IPS-18c (cell line): ENCODE measurements around the gene TTC34.

Experiments
- H3K4me3 ChIP-seq: 2 replicates; pipeline ENCODE4 v1.7.0; 2013; ENCODE audit warnings: low read depth, mild to moderate bottlenecking, low read length, moderate library complexity; ENCODE audit not compliant: insufficient read depth
- H3K9me3 ChIP-seq: one replicate; pipeline ENCODE4 v1.6.1; 2013; ENCODE audit warnings: mild to moderate bottlenecking, low read length, moderate library complexity; ENCODE audit not compliant: control insufficient read depth, insufficient read depth

TTC34 gene

DNA sequence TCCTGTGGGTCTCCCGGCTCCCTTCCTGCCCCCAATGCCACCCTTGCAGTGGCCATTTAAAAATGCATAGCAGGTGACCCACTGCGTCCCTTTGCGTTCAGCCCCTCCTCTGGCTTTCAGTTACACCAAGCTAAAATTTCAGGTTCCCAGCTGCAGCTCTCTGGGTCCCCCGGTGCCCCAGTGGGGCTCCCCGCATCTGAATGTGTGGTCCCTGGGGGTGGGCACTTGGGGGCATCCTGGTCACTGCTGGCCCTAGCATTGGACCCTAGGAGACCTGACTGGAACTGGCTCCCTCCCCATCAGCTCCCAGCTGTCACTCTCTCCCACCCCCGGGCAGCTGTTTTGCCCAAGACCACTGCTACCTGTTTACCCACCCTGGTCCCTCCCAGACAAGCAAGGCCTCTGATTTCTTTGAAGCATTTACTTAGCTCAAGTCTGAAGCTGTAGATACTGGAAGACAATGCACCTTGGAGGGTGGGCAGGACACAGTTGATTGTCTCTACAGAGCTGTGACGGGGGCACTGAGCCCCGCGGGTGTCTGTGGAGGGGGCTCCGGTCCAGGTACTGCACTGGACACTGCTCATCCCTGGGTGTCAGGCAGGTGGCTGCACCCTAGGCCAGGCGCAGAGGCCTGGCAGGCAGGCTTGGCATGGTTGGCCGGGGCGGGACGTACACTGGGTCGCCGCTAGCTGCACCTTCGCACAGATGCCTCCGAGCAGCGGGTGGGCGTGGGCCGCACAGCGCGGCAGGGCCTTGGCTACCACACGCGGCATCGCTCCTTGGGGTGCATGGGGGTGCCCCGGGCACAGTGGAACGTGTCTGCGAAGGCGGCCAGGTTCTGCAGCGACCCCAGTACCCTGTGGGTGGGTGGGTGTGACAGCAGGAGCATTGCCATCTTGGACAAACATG is 211.0 kb downstream of the TTC34 start:
- H3K9me3 ChIP-seq = peaks cover 2% of the 10 kb centered on the region
- H3K4me3 ChIP-seq = no peak overlapping the region

DNA sequence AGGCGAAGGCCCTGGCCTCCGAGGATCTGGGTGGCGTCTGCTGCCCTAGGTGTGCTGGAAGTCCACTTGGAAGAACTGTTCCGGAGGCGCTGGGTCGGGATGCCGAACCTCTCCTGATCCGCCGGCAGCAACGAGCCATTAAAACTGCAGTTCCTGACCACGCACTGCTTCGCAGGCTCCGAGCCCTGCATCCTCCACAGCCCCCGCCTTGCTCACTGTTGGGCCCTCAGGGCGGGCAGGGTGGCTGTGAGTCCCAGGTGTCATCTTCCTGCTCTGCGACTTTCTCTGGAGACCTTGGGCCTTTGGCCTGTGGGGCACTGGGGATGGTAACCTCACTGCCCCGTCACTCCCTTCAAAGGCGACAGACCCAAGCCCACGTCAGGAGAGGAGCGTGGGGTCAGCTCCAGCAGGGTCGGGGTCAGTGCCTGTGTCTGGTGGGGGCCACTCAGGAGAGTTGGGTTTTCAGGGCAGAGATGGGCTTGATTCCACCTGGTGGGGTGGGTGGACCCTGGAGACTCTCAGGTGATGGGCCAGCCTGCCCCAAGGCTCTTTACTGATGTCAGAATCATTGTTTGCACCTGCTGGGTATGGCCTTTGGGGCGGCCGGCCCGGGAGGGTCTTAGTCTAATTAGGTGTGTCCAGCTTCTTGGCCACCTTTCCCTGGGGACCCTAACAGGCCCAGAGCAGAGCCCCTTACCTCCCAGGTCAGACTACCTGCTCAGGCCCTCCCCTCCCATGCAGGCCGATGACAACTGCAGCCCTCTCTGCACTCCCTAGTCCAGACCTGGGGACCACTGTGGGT is 211.9 kb downstream of the TTC34 start:
- Histone ChIP-seq H3K9me3 (peaks cover 2% of the 10 kb centered on the region), H3K4me3 (no peak overlapping the region)

DNA sequence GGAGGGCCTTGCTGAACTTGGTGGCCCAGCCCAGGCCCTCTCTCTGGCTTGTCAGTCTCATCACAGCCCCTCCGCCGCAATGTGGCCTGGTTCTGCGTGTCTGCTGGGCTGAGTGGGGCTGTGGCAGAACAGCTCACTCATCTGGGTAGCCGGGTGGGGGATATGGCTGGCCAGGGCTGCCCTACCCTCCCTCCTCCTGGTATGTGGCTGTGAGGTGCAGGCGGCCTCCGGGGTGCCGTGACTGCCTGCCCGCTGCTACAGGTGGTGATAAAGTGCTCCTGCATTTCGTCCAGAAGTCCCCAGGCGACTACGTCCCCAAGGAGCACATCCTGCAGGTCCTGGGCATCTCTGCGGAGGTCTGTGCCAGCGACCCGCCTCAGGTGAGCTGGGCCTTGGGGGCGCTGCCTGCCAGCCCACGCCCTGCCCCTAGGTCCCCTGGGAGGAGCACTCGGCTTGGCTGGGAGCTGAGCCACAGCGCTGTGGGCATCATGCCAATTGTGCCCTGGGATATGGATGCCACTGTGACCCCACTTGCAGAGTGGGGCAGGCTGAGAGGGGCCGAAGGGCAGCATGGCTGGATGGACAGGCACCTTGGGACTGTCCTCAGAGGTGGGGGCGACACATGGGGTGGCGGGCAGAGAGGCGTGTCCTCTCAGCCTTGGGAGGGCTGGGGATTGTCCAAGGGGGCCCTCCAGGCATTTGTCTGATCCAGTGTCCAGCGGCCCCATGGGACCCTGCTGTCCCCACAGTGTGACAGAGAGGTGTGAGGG is 212.6 kb downstream of the TTC34 start:
- H3K4me3 ChIP-seq = no peak overlapping the region
- H3K9me3 ChIP-seq = peaks cover 2% of the 10 kb centered on the region

DNA sequence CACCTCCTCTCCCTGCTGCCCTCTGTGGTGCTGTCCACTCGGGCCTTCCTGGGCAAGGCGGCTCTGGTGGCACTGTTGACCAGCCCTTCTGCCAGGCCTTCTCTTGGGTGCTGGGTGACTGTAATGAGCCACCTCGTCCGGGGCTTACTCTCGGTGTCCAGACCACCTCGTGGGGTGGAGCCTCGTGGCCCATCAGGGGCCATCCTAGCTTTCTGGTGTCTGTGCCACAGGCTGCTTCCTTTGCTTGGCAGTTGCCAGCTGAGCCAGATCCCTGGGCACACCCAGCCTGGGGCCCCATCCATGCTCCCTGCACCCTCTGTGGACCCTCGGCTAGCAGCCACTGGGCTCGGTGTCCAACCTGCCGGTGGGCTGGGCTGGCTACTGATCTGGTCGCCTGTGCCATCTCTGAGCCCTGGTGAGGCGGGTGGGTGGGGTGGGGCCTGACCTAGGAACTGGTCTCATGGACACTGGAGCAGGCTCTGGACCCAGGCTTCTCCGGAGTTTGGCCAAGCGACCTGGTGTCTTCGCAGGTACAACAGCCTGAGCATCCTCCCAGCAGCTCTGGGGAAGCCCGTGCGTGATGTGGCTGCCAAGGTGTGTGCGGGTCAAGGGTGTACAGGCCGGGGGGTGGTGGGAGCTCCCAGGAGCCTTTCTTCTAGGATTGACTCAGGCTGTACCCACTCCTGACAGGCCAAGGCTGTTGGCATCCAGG is 213.5 kb downstream of the TTC34 start:
- peaks cover 2% of the 10 kb centered on the region for H3K9me3 ChIP-seq
- peak overlapping the region; percentile 89; the same call in 1 of the 2 replicates for H3K4me3 ChIP-seq

DNA sequence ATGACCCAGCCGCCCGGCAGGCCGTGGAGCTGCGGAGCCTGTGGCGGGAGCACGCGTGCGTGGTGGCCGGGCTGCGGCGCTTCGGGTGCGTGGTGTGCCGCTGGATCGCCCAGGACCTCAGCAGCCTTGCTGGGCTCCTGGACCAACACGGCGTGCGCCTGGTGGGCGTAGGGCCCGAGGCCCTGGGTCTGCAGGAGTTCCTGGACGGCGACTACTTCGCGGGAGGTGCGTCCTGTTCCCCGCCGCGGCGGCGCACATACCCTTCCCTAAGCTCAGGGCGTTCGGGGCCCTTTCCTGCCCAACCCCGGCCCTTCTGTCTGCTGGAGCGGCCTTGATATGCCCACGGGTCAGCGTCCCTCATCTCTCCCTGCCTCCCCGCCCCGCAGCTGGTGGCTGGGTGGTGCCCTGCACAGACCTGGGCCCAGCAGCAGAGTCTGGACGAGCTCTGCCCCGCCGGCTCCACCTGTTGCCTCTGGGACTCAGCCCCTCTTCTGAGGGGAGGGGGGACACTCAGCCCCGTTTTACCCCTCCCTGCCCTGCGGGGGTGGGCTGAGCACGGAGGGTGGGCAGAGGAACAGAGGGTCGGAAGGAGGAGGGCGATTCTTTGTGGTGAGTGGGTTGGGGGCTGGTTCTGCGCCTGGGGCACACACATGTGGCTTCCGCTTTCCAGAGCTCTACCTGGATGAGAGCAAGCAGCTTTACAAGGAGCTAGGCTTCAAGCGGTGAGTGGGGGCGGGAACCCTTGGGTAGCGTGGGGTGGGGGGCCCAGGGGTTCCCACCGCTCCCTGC is 214.2 kb downstream of the TTC34 start:
- Histone ChIP-seq H3K9me3 (peaks cover 2% of the 10 kb centered on the region), H3K4me3 (peak overlapping the region; percentile 89)

DNA sequence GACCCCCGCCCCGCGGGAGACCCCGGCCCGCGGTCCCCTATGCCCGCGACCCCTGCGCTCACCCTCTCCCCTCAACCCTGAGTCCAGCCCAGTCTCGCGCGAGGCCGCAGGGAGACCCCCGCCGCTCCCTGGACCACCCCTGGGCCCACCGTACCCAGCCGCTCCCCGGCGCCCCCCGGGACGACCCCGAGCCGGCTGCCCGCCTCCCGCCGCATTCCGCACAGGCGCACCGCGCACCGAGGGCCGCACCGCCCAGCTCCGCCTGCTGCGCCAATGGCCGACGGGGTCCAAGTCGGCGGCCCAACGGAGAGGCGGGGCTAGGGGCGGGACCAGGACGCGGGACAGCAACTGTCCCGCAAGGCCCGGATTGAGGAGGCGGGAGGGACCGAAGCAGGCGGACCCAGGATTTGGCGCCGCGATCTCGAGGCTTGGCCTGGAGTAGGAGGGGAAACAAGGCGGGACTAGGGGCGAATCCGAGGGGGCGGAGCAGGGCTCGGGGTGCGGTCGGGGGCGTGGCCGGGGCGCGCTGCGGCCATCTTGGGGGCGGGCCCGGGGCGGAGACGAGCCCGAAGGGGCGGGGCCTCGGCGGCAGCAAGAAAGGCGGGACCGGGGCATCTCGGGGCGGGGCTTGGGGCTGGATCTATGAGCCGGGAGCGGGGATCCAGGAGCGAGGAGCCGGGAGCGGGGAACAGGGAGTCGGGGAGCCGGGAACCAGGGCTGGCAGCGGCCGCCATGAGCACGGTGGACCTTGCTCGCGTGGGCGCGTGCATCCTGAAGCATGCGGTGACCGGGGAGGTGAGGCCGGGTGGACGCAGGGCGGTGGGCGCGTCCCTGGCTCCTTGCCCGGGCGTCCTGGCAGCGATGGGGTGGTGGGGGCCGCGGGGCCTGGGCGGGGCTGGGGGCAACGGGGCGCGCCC is 215.1 kb downstream of the TTC34 start, which contains the start of gene PRXL2B:
Gene PRXL2B (plus strand): TSS at position 624 of the 917 bp plus-strand sequence. CDS start 109 bp downstream, at position 733.
- Histone ChIP-seq H3K9me3 (peaks cover 2% of the 10 kb centered on the region), H3K4me3 (peak within 1 kb of the TSS; percentile 89)
